ENCODE data around the gene PLOD3. TPM values are rescaled to one million over a fixed set of nuclear protein-coding genes. Genes with fewer than 3 reads are reported as not detected.

PLOD3 gene
- total RNA-seq, 3 donors from 2014 or later (not counting 1 experiment from before 2014, with no cell fraction given): 41.7 to 54.5 (median 45.0) TPM

DNA sequence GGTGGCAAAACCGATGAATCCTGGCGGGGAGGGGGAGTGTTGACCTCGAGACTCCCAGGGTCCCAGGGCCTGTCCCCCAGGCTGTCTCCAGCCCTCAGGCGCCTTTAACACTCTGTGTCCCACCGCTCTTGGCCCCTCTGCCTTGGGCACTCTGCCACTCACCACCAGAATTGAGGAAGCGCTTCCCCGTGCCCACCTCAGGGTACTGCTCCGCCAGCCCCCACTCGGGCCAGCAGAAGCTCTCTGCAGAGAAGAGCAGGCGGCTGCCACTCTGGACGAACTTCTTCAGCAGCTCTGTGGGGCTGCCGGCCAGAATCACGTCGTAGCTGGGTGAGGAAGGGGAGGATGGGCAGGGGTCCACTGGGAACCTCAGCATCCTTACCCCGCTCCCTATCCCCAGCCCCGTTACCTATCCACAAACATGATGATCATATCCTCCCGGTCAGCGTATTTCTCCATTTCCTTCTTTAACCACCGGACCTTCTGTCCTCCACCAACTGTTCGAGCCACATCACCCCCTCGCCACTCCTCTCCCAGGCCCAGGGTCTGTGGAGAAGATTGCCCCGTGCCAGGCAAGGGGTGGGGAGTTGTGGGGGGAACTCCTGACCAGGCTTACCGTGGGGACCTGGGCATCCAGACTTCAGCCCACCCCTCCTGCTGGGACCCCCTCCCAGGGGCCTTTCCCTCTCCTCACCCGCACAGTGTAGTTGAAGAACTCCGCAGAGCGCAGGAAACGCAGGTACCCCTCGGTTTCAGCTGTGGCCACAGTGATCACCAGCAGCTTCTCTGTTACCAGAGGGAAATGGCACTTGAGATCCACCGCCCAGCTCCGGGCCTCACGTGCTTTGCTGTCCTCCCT, 1.2 kb downstream of the PLOD3 start:
- H3K9me3 Mint-ChIP-seq: no peaks in the 10 kb centered on the region
- peak overlapping the region; percentile 94 to 97 for H3K27ac Mint-ChIP-seq
- Histone ChIP-seq H3K27me3 (ENCODE audit: control insufficient read depth, insufficient read depth, low read length) (no peaks in the 10 kb centered on the region), H3K9me3 (ENCODE audit: control insufficient read depth, insufficient read depth, low read length) (no peaks in the 10 kb centered on the region), H3K4me3 (ENCODE audit: low read length) (peak overlapping the region; percentile 81), H3K36me3 (ENCODE audit: control insufficient read depth, insufficient read depth, low read length) (peaks cover 15% of the 10 kb centered on the region), H3K27ac (ENCODE audit: low read length) (peak overlapping the region; percentile 82), H3K4me1 (ENCODE audit: control insufficient read depth, insufficient read depth, low read length) (peaks cover 25% of the 10 kb centered on the region)
- ATAC-seq (no peak), DNase-seq (peak; percentile 19 to 24)
- H3K4me3 Mint-ChIP-seq: peak overlapping the region; percentile 96
- intact Hi-C loops (cut with micrococcal nuclease): no loop called here
- H3K36me3 Mint-ChIP-seq: no peaks in the 10 kb centered on the region
- no peaks in the 10 kb centered on the region for H3K27me3 Mint-ChIP-seq (ENCODE audit: low read depth in 2 of 2)
- peaks cover 34 to 45% of the 10 kb centered on the region in 2 donors for H3K4me1 Mint-ChIP-seq
- no peak for TF ChIP-seq CTCF (IDR thresholded peaks at IDR 0.05)
- WGBS (ENCODE audit: insufficient coverage): 66% methylated on average over 26 of the region's 31 CpGs

DNA sequence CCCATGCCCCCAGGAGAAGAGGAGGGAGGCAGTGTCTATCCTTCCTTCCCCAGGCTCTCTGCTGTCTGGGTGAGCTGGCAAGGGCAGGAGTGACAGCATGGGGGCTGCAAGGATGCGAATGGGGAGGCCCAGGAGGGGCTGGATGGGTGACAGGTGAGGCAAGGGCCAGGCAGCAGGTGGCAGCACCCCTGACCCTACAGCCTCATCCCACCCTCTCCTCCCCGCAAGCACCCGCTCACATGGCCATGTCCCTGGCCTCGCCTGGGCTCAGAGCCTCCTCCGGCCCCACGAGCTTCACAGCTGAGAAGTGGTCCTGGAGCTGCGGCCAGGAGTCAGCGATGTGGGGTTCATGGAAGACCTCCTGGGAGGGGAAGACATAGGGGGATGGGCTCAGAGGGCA, 5.4 kb downstream of the PLOD3 start:
- DNase-seq (no peak), ATAC-seq (no peak)
- Mint-ChIP-seq H3K9me3 (no peaks in the 10 kb centered on the region), H3K36me3 (no peaks in the 10 kb centered on the region), H3K4me3 (no peak overlapping the region), H3K27me3 (ENCODE audit: low read depth in 2 of 2) (no peaks in the 10 kb centered on the region), H3K27ac (no peak overlapping the region), H3K4me1 (peaks cover 13 to 14% of the 10 kb centered on the region in 2 donors)
- H3K9me3 ChIP-seq (ENCODE audit: control insufficient read depth, insufficient read depth, low read length): no peaks in the 10 kb centered on the region
- no peaks in the 10 kb centered on the region for H3K27me3 ChIP-seq (ENCODE audit: control insufficient read depth, insufficient read depth, low read length)
- H3K4me1 ChIP-seq (ENCODE audit: control insufficient read depth, insufficient read depth, low read length): peaks cover 12% of the 10 kb centered on the region
- H3K36me3 ChIP-seq (ENCODE audit: control insufficient read depth, insufficient read depth, low read length): peaks cover 24% of the 10 kb centered on the region
- H3K27ac ChIP-seq (ENCODE audit: low read length): no peak overlapping the region
- WGBS (ENCODE audit: insufficient coverage): 99% methylated on average over 8 of the region's 8 CpGs
- no peak for TF ChIP-seq CTCF (IDR thresholded peaks at IDR 0.05)
- intact Hi-C loops (cut with micrococcal nuclease): no loop called here
- no peak overlapping the region for H3K4me3 ChIP-seq (ENCODE audit: low read length)

DNA sequence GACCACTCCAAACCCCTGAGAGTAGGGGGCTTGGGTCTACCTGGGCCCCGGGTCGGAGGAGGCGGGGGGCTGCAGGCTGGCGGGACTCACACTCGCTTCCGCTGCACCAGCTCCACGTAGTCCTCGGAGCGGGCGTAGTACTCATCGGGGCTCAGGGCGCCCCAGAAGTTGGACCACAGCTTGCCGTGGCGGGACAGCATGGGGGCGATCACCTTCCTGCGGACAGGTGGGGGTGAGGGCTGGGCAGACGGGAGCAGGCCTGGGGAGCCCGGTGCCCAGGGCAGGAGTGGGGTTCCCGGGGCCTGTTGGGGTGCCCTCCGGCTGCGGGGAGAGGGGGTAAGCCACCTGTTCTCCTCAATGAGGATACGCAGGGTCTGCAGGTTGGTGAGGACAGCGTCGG, 5.9 kb downstream of the PLOD3 start:
- no peaks in the 10 kb centered on the region for H3K36me3 Mint-ChIP-seq
- Histone ChIP-seq H3K27ac (ENCODE audit: low read length) (no peak overlapping the region), H3K4me3 (ENCODE audit: low read length) (no peak overlapping the region), H3K27me3 (ENCODE audit: control insufficient read depth, insufficient read depth, low read length) (no peaks in the 10 kb centered on the region), H3K36me3 (ENCODE audit: control insufficient read depth, insufficient read depth, low read length) (peaks cover 24% of the 10 kb centered on the region), H3K9me3 (ENCODE audit: control insufficient read depth, insufficient read depth, low read length) (no peaks in the 10 kb centered on the region), H3K4me1 (ENCODE audit: control insufficient read depth, insufficient read depth, low read length) (peaks cover 7% of the 10 kb centered on the region)
- WGBS (ENCODE audit: insufficient coverage): 95% methylated on average over 24 of the region's 24 CpGs
- H3K27ac Mint-ChIP-seq: no peak overlapping the region
- ATAC-seq (no peak), DNase-seq (no peak)
- no peaks in the 10 kb centered on the region for H3K27me3 Mint-ChIP-seq (ENCODE audit: low read depth in 2 of 2)
- no peak overlapping the region for H3K4me3 Mint-ChIP-seq
- H3K4me1 Mint-ChIP-seq: peaks cover 9 to 10% of the 10 kb centered on the region in 2 donors
- TF ChIP-seq CTCF (IDR thresholded peaks at IDR 0.05): no peak
- H3K9me3 Mint-ChIP-seq: no peaks in the 10 kb centered on the region
- intact Hi-C loops (cut with micrococcal nuclease): no loop called here
